Large intestine (tissue), 3 donors: ENCODE data around the gene RGS4. TPM values are rescaled to one million over a fixed set of nuclear protein-coding genes. Genes with fewer than 3 reads are reported as not detected.
A peak's percentile ranks its signal among the peaks of the same experiment; 100 is the strongest.

Experiments
- DNase-seq, 2 donors: peaks; one replicate each; pipeline versions ENCODE4 v3.0.0 to v3.0.0-alpha.2; 2013
- H3K27ac ChIP-seq: one replicate; pipeline ENCODE4 v1.5.1; 2013; ENCODE audit warnings: low read length
- H3K27me3 ChIP-seq: 2 replicates; pipeline ENCODE4 v1.6.1; 2013; ENCODE audit warnings: low read length; ENCODE audit not compliant: control insufficient read depth, insufficient read depth
- H3K36me3 ChIP-seq: 2 replicates; pipeline ENCODE4 v1.6.1; 2013; ENCODE audit warnings: low read length; ENCODE audit not compliant: control insufficient read depth, insufficient read depth
- H3K4me1 ChIP-seq: one replicate; pipeline ENCODE4 v1.6.1; 2013; ENCODE audit warnings: low read length; ENCODE audit not compliant: control insufficient read depth, insufficient read depth
- H3K4me3 ChIP-seq: one replicate; pipeline ENCODE4 v1.5.1; 2013; ENCODE audit warnings: low read length
- H3K9me3 ChIP-seq: one replicate; pipeline ENCODE4 v1.6.1; 2013; ENCODE audit warnings: mild to moderate bottlenecking, low read depth, low read length, moderate library complexity; ENCODE audit not compliant: control insufficient read depth
- WGBS: methylation state at CpG from one replicate; pipeline ENCODE4 v1.1.5; 2013; ENCODE audit warnings: low lambda C conversion rate; ENCODE audit not compliant: insufficient coverage; 5-methylcytosine and 5-hydroxymethylcytosine counted together
- polyA plus RNA-seq: library from polyadenylated mRNA; unstranded; fragments of 120-200 nt; gene quantifications from one replicate; pipeline ENCODE4 v1.2.1, GENCODE V29; 2013

Gene RGS4
- polyA plus RNA-seq, 1 donor, result 8.1 TPM

DNA sequence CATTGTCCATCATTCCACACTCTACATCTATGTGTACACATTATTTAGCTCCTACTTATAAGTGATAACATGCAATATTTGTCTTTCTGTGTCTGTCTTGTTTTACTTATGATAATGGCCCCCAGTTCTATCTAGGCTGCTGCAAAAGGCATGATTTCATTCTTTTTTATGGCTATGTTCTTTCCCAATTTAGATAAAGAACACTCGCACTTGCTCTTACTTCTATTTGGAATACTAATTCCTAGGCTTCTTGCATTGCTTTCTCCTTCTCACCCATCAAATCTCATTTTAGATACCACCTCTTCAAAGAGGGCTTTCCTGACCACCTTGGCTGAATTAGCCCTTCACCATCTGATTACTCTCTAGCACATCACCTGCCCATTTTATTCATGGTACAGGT lies 3.0 kb upstream of the RGS4 start:
- WGBS, result 33% methylated on average over 1 of the region's 1 CpG

GRCh38 chr1:163066686-163067085 lies 2.5 kb upstream of the RGS4 start:
- Histone ChIP-seq H3K36me3 (no peaks in the 10 kb centered on the region), H3K4me1 (no peaks in the 10 kb centered on the region), H3K4me3 (no peak overlapping the region), H3K27ac (no peak overlapping the region), H3K27me3 (peaks cover 17% of the 10 kb centered on the region), H3K9me3 (no peaks in the 10 kb centered on the region)
- no CpG with 5 or more reads among the region's 2 CpGs for WGBS
- DNase-seq, result no peak

More for the DNA sequence above, 3.0 kb upstream of the RGS4 start:
- no peaks in the 10 kb centered on the region for H3K9me3 ChIP-seq
- DNase-seq, result no peak
- no peak overlapping the region for H3K4me3 ChIP-seq
- H3K36me3 ChIP-seq, result no peaks in the 10 kb centered on the region
- no peaks in the 10 kb centered on the region for H3K4me1 ChIP-seq
- H3K27ac ChIP-seq, result no peak overlapping the region
- H3K27me3 ChIP-seq, result peaks cover 17% of the 10 kb centered on the region

GRCh38 chr1:163068716-163069115 lies 445 bp upstream of the RGS4 start:
- WGBS, result 40% methylated on average over 1 of the region's 5 CpGs
- peak in 1 of 2 donors; percentile 7 for DNase-seq

DNA sequence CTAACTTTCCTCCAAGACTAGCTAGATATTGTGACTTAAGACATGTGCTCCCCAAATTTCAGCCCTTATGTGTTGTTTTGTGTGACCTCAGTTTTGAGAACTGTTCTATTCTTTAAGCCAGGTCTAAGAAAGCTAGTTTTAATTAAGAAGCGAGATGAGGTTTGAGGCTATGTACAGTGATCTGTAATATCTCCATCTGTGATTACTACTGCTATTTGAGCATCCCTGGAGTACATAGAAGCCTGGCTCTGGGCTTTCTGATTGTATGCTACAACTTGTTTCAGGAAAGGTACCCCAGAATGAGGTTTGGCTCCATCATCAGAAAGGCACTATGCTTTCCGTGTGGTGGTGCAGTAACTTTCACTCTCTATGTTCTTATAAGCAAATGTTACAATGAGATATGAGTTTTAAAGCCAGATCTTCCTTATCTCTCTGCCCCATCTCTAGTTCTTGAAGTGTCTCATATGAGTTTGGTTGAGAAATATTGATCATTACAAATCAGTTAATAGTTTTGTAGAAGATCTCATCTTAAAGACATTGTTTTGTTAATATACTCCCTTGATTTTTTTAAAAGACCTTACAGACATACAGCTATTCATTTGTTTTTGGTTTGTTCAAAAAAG lies 605 bp downstream of the RGS4 start:
- Histone ChIP-seq H3K4me3 (peak overlapping the region; percentile 23), H3K4me1 (no peaks in the 10 kb centered on the region), H3K27me3 (peaks cover 17% of the 10 kb centered on the region), H3K27ac (no peak overlapping the region), H3K9me3 (peaks cover 6% of the 10 kb centered on the region), H3K36me3 (no peaks in the 10 kb centered on the region)
- DNase-seq, result no peak
- no CpG with 5 or more reads among the region's 2 CpGs for WGBS

More at GRCh38 chr1:163068716-163069115, 445 bp upstream of the RGS4 start:
- Histone ChIP-seq H3K27me3 (peaks cover 19% of the 10 kb centered on the region), H3K36me3 (no peaks in the 10 kb centered on the region), H3K4me1 (no peaks in the 10 kb centered on the region), H3K4me3 (no peak overlapping the region), H3K9me3 (no peaks in the 10 kb centered on the region), H3K27ac (no peak overlapping the region)

- Histone ChIP-seq H3K36me3 (no peaks in the 10 kb centered on the region), H3K27me3 (peaks cover 17% of the 10 kb centered on the region), H3K4me1 (no peaks in the 10 kb centered on the region), H3K4me3 (no peak overlapping the region), H3K9me3 (peaks cover 14% of the 10 kb centered on the region), H3K27ac (no peak overlapping the region)
- DNase-seq, result peak; percentile 22 to 36
- WGBS, result no CpG with 5 or more reads among the region's 6 CpGs
Observed at GRCh38 chr1:163071405-163072255, 2.5 kb downstream of the RGS4 start.

DNA sequence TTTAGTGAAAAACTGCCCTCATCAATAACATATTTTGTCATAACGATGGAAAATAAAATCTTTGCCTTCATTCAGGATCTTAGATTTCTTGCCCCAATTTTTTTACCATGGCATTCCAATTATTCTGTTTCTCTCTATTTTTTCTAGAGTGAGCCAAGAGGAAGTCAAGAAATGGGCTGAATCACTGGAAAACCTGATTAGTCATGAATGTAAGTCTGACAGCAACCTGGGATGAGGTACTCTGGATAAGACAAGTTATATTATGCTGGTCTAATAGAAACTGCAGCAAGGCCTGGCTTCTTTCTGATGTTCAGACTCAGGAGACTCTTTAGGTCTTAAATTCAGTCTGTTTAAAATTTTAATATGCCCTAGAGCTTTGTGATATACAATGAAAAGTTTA lies 3.5 kb downstream of the RGS4 start:
- no peaks in the 10 kb centered on the region for H3K4me1 ChIP-seq
- 90% methylated on average over 1 of the region's 1 CpG for WGBS
- no peak for DNase-seq
- H3K36me3 ChIP-seq, result no peaks in the 10 kb centered on the region
- H3K27ac ChIP-seq, result no peak overlapping the region
- H3K27me3 ChIP-seq, result peaks cover 17% of the 10 kb centered on the region
- H3K4me3 ChIP-seq, result no peak overlapping the region
- peaks cover 14% of the 10 kb centered on the region for H3K9me3 ChIP-seq

DNA sequence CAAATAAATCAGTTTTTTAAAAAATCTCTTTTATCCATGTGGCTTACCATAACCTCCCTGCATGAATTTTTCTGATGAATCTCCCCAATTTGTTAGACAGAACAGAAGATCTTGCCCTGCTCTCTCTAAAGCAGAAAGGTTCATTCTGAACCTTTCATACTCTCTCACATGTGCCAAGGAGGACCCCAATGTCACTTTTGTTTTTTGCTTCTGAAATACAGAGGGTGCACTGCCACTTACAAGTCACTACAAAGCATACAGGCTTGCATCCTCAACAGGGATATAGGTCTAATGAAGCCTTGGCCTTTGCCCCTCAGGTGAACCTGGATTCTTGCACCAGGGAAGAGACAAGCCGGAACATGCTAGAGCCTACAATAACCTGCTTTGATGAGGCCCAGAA lies 4.8 kb downstream of the RGS4 start:
- Histone ChIP-seq H3K27me3 (peaks cover 11% of the 10 kb centered on the region), H3K36me3 (no peaks in the 10 kb centered on the region), H3K4me3 (no peak overlapping the region), H3K27ac (no peak overlapping the region), H3K9me3 (peaks cover 14% of the 10 kb centered on the region), H3K4me1 (no peaks in the 10 kb centered on the region)
- no peak for DNase-seq
- WGBS, result no CpG with 5 or more reads among the region's 1 CpG

GRCh38 chr1:163074716-163075284 lies 5.6 kb downstream of the RGS4 start:
- Histone ChIP-seq H3K9me3 (peaks cover 14% of the 10 kb centered on the region), H3K27ac (no peak overlapping the region), H3K4me1 (no peaks in the 10 kb centered on the region), H3K4me3 (no peak overlapping the region), H3K27me3 (peaks cover 3% of the 10 kb centered on the region), H3K36me3 (no peaks in the 10 kb centered on the region)
- DNase-seq, result no peak
- WGBS, result no CpG with 5 or more reads among the region's 2 CpGs

DNA sequence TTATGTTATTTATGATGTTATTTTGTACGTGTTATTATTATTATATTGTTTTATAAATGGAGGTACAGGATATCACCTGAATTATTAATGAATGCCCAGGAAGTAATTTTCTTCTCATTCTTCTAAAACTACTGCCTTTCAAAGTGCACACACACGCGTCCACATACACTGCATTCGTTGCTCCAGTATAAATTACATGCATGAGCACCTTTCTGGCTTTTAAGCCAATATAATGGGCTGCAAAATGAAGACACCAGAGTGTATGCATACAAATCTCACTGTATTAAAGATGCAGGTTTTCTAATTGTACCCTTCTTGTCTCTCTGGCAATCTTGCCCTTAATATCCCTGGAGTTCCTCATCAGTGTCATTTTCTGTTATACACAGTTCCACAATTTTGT lies 6.9 kb downstream of the RGS4 start:
- WGBS, result 86% methylated on average over 1 of the region's 4 CpGs
- Histone ChIP-seq H3K4me1 (no peaks in the 10 kb centered on the region), H3K36me3 (no peaks in the 10 kb centered on the region), H3K9me3 (peaks cover 14% of the 10 kb centered on the region), H3K27me3 (peaks cover 2% of the 10 kb centered on the region), H3K4me3 (no peak overlapping the region), H3K27ac (no peak overlapping the region)
- no peak for DNase-seq

- H3K27me3 ChIP-seq, result peaks cover 2% of the 10 kb centered on the region
Observed at GRCh38 chr1:163076446-163076845, 7.3 kb downstream of the RGS4 start.

More at GRCh38 chr1:163076446-163076845, 7.3 kb downstream of the RGS4 start:
- WGBS, result 100% methylated on average over 1 of the region's 3 CpGs
- no peaks in the 10 kb centered on the region for H3K4me1 ChIP-seq
- no peak overlapping the region for H3K27ac ChIP-seq
- no peak for DNase-seq
- H3K4me3 ChIP-seq, result no peak overlapping the region
- peaks cover 14% of the 10 kb centered on the region for H3K9me3 ChIP-seq
- H3K36me3 ChIP-seq, result no peaks in the 10 kb centered on the region
